ENCODE results near the gene CENPN. TPM values are rescaled to one million over a fixed set of nuclear protein-coding genes. Genes with fewer than 3 reads are reported as not detected.

CENPN gene
- total RNA-seq, 1 donor from 2014 or later: 16.4 TPM

GRCh38 chr16:81012974-81013373, 6.0 kb downstream of the CENPN start:
- Mint-ChIP-seq H3K27me3 (ENCODE audit: low read depth, unreplicated experiment) (no peaks in the 10 kb centered on the region), H3K36me3 (ENCODE audit: low read depth, unreplicated experiment) (no peaks in the 10 kb centered on the region)
- no peak for DNase-seq (ENCODE audit: low read depth)

GRCh38 chr16:81014672-81015071, 7.7 kb downstream of the CENPN start:
- Histone ChIP-seq H3K9ac (ENCODE audit: low read length) (no peak overlapping the region), H3K36me3 (ENCODE audit: insufficient read depth, low read length) (peaks cover 47% of the 10 kb centered on the region), H3K4me3 (ENCODE audit: insufficient read depth, low read depth, low read length) (no peak overlapping the region), H3K4me1 (ENCODE audit: insufficient read depth, low read length) (no peaks in the 10 kb centered on the region), H4K20me1 (ENCODE audit: insufficient read depth, low read length) (no peaks in the 10 kb centered on the region), H3K27me3 (ENCODE audit: insufficient read depth, low read length) (no peaks in the 10 kb centered on the region), H3K4me2 (ENCODE audit: low read length) (no peak overlapping the region), H3K9me3 (ENCODE audit: insufficient read depth, low read depth, low read length) (no peaks in the 10 kb centered on the region), H3K27ac (ENCODE audit: low read depth, low read length) (no peak overlapping the region), H2AFZ (ENCODE audit: low read depth, low read length) (no peak overlapping the region), H3K79me2 (ENCODE audit: insufficient read depth, low read length) (peaks cover 24% of the 10 kb centered on the region)
- no peak for DNase-seq (ENCODE audit: low read depth)
- H3K4me3 Mint-ChIP-seq (ENCODE audit: unreplicated experiment): no peak overlapping the region
- H3K4me1 Mint-ChIP-seq (ENCODE audit: low read depth, unreplicated experiment): no peaks in the 10 kb centered on the region
- H3K27ac Mint-ChIP-seq (ENCODE audit: unreplicated experiment): no peak overlapping the region
- H3K36me3 Mint-ChIP-seq (ENCODE audit: low read depth, unreplicated experiment): peaks cover 1% of the 10 kb centered on the region
- peaks cover 2% of the 10 kb centered on the region for H3K9me3 Mint-ChIP-seq (ENCODE audit: unreplicated experiment)
- no peaks in the 10 kb centered on the region for H3K27me3 Mint-ChIP-seq (ENCODE audit: low read depth, unreplicated experiment)
- FAIRE-seq: no peak
- TF ChIP-seq CTCF (IDR thresholded peaks at IDR 0.05; ENCODE audit: insufficient read depth, low read depth, low read length): no peak
- no peak for TF ChIP-seq EZH2 (IDR thresholded peaks at IDR 0.05; ENCODE audit: insufficient read depth, low read length)

More at GRCh38 chr16:81012974-81013373, 6.0 kb downstream of the CENPN start:
- H3K4me1 Mint-ChIP-seq (ENCODE audit: low read depth, unreplicated experiment): no peaks in the 10 kb centered on the region
- H3K27ac Mint-ChIP-seq (ENCODE audit: unreplicated experiment): no peak overlapping the region
- no peaks in the 10 kb centered on the region for H4K20me1 ChIP-seq (ENCODE audit: insufficient read depth, low read length)
- H3K4me2 ChIP-seq (ENCODE audit: low read length): no peak overlapping the region
- no peaks in the 10 kb centered on the region for H3K27me3 ChIP-seq (ENCODE audit: insufficient read depth, low read length)
- no peak overlapping the region for H3K4me3 ChIP-seq (ENCODE audit: insufficient read depth, low read depth, low read length)
- H2AFZ ChIP-seq (ENCODE audit: low read depth, low read length): no peak overlapping the region
- no peak overlapping the region for H3K27ac ChIP-seq (ENCODE audit: low read depth, low read length)
- no peak overlapping the region for H3K4me3 Mint-ChIP-seq (ENCODE audit: unreplicated experiment)
- H3K9me3 ChIP-seq (ENCODE audit: insufficient read depth, low read depth, low read length): no peaks in the 10 kb centered on the region
- H3K9me3 Mint-ChIP-seq (ENCODE audit: unreplicated experiment): peaks cover 2% of the 10 kb centered on the region
- H3K36me3 ChIP-seq (ENCODE audit: insufficient read depth, low read length): peaks cover 39% of the 10 kb centered on the region
- H3K4me1 ChIP-seq (ENCODE audit: insufficient read depth, low read length): no peaks in the 10 kb centered on the region
- H3K9ac ChIP-seq (ENCODE audit: low read length): no peak overlapping the region
- TF ChIP-seq CTCF (IDR thresholded peaks at IDR 0.05; ENCODE audit: insufficient read depth, low read depth, low read length) (no peak), EZH2 (IDR thresholded peaks at IDR 0.05; ENCODE audit: insufficient read depth, low read length) (no peak)
- no peak for FAIRE-seq
- H3K79me2 ChIP-seq (ENCODE audit: insufficient read depth, low read length): peaks cover 41% of the 10 kb centered on the region

- TF ChIP-seq EZH2 (IDR thresholded peaks at IDR 0.05; ENCODE audit: insufficient read depth, low read length): no peak
- no peak for TF ChIP-seq CTCF (IDR thresholded peaks at IDR 0.05; ENCODE audit: insufficient read depth, low read depth, low read length)
- H3K4me3 Mint-ChIP-seq (ENCODE audit: unreplicated experiment): no peak overlapping the region
- no peaks in the 10 kb centered on the region for H3K27me3 Mint-ChIP-seq (ENCODE audit: low read depth, unreplicated experiment)
- H2AFZ ChIP-seq (ENCODE audit: low read depth, low read length): no peak overlapping the region
- peaks cover 58% of the 10 kb centered on the region for H3K36me3 ChIP-seq (ENCODE audit: insufficient read depth, low read length)
- peaks cover 2% of the 10 kb centered on the region for H3K36me3 Mint-ChIP-seq (ENCODE audit: low read depth, unreplicated experiment)
- no peaks in the 10 kb centered on the region for H3K9me3 ChIP-seq (ENCODE audit: insufficient read depth, low read depth, low read length)
- no peak overlapping the region for H3K27ac Mint-ChIP-seq (ENCODE audit: unreplicated experiment)
- no peak for DNase-seq (ENCODE audit: low read depth)
- no peaks in the 10 kb centered on the region for H3K9me3 Mint-ChIP-seq (ENCODE audit: unreplicated experiment)
- H3K4me3 ChIP-seq (ENCODE audit: insufficient read depth, low read depth, low read length): no peak overlapping the region
- H3K27me3 ChIP-seq (ENCODE audit: insufficient read depth, low read length): no peaks in the 10 kb centered on the region
- H3K9ac ChIP-seq (ENCODE audit: low read length): no peak overlapping the region
- H3K4me1 ChIP-seq (ENCODE audit: insufficient read depth, low read length): no peaks in the 10 kb centered on the region
- no peaks in the 10 kb centered on the region for H3K4me1 Mint-ChIP-seq (ENCODE audit: low read depth, unreplicated experiment)
- no peak overlapping the region for H3K27ac ChIP-seq (ENCODE audit: low read depth, low read length)
- FAIRE-seq: no peak
- H3K79me2 ChIP-seq (ENCODE audit: insufficient read depth, low read length): no peaks in the 10 kb centered on the region
- no peak overlapping the region for H3K4me2 ChIP-seq (ENCODE audit: low read length)
- no peaks in the 10 kb centered on the region for H4K20me1 ChIP-seq (ENCODE audit: insufficient read depth, low read length)
Measured at GRCh38 chr16:81018496-81018895, 11.5 kb downstream of the CENPN start.
